Subcutaneous abdominal adipose tissue (tissue), 5 donors: ENCODE measurements around the gene VAC14.

Experiments
- H3K27ac ChIP-seq: one replicate; pipeline ENCODE4 v1.7.0; 2013; ENCODE audit warnings: low read depth, mild to moderate bottlenecking, inconsistent platforms, low read length, moderate library complexity
- H3K27me3 ChIP-seq, 5 donors: one replicate each; pipeline ENCODE4 v1.7.0; 2013; ENCODE audit warnings: low read length in 5 of 5, inconsistent platforms in 1 of 5; ENCODE audit not compliant: control insufficient read depth in 5 of 5, insufficient read depth in 4 of 5
- H3K36me3 ChIP-seq, 5 donors: one replicate each; pipeline ENCODE4 v1.7.0; 2013; ENCODE audit warnings: low read length in 5 of 5; ENCODE audit not compliant: control insufficient read depth in 5 of 5, insufficient read depth in 5 of 5
- H3K4me1 ChIP-seq, 5 donors: one replicate each; pipeline ENCODE4 v1.7.0; 2013; ENCODE audit warnings: low read length in 5 of 5, mild to moderate bottlenecking in 3 of 5, moderate library complexity in 1 of 5; ENCODE audit not compliant: control insufficient read depth in 5 of 5, insufficient read depth in 5 of 5
- H3K4me3 ChIP-seq, 5 donors: one replicate each; pipeline ENCODE4 v1.7.0; 2013; ENCODE audit warnings: low read length in 5 of 5, low read depth in 1 of 5
- H3K9ac ChIP-seq, 5 donors: one replicate each; pipeline ENCODE4 v1.7.0; 2013; ENCODE audit warnings: low read length in 5 of 5, mild to moderate bottlenecking in 4 of 5, moderate library complexity in 3 of 5
- H3K9me3 ChIP-seq, 5 donors: one replicate each; pipeline ENCODE4 v1.7.0; 2013; ENCODE audit warnings: low read length in 5 of 5; ENCODE audit not compliant: control insufficient read depth in 5 of 5
- donor health status: healthy.
- donor health status: healthy.
- donor health status: healthy.
- donor health status: healthy.
- donor health status: healthy.

VAC14 gene

GRCh38 chr16:70767377-70768202, 33.4 kb downstream of the VAC14 start:
- Histone ChIP-seq H3K9me3 (no peaks in the 10 kb centered on the region), H3K4me3 (no peak overlapping the region), H3K27me3 (no peaks in the 10 kb centered on the region), H3K4me1 (peaks cover 0 to 13% (median 4%) of the 10 kb centered on the region in 5 donors), H3K36me3 (peaks cover 4 to 68% (median 34%) of the 10 kb centered on the region in 5 donors), H3K9ac (no peak overlapping the region), H3K27ac (no peak overlapping the region)

- H3K36me3 ChIP-seq, result peaks cover 0 to 67% (median 34%) of the 10 kb centered on the region in 5 donors
- H3K27ac ChIP-seq, result no peak overlapping the region
- H3K9ac ChIP-seq, result no peak overlapping the region
These were observed 34.3 kb downstream of the VAC14 start for GRCh38 chr16:70766658-70767057.

GRCh38 chr16:70766176-70766575, 34.8 kb downstream of the VAC14 start:
- no peak overlapping the region for H3K9ac ChIP-seq

More at GRCh38 chr16:70766658-70767057, 34.3 kb downstream of the VAC14 start:
- H3K4me3 ChIP-seq, result no peak overlapping the region
- H3K4me1 ChIP-seq, result peaks cover 0 to 13% (median 4%) of the 10 kb centered on the region in 5 donors
- no peaks in the 10 kb centered on the region for H3K27me3 ChIP-seq
- no peaks in the 10 kb centered on the region for H3K9me3 ChIP-seq

GRCh38 chr16:70765491-70765890, 35.5 kb downstream of the VAC14 start:
- peaks cover 0 to 8% (median 4%) of the 10 kb centered on the region in 5 donors for H3K4me1 ChIP-seq
- no peak overlapping the region for H3K9ac ChIP-seq
- H3K9me3 ChIP-seq, result no peaks in the 10 kb centered on the region
- H3K36me3 ChIP-seq, result peaks cover 0 to 74% (median 44%) of the 10 kb centered on the region in 5 donors
- no peak overlapping the region for H3K4me3 ChIP-seq
- H3K27ac ChIP-seq, result no peak overlapping the region
- no peaks in the 10 kb centered on the region for H3K27me3 ChIP-seq

More at GRCh38 chr16:70766176-70766575, 34.8 kb downstream of the VAC14 start:
- Histone ChIP-seq H3K9me3 (no peaks in the 10 kb centered on the region), H3K27me3 (no peaks in the 10 kb centered on the region), H3K4me3 (no peak overlapping the region), H3K27ac (no peak overlapping the region), H3K4me1 (peaks cover 0 to 12% (median 4%) of the 10 kb centered on the region in 5 donors), H3K36me3 (peaks cover 0 to 69% (median 37%) of the 10 kb centered on the region in 5 donors)

- peaks cover 0 to 74% (median 51%) of the 10 kb centered on the region in 5 donors for H3K36me3 ChIP-seq
These were observed 36.3 kb downstream of the VAC14 start for GRCh38 chr16:70764632-70765031.

GRCh38 chr16:70760221-70760620, 40.7 kb downstream of the VAC14 start:
- no peak overlapping the region for H3K27ac ChIP-seq
- no peaks in the 10 kb centered on the region for H3K27me3 ChIP-seq
- no peak overlapping the region for H3K9ac ChIP-seq
- H3K4me3 ChIP-seq, result no peak overlapping the region
- no peaks in the 10 kb centered on the region for H3K4me1 ChIP-seq
- H3K9me3 ChIP-seq, result no peaks in the 10 kb centered on the region
- peaks cover 0 to 87% (median 69%) of the 10 kb centered on the region in 5 donors for H3K36me3 ChIP-seq

More at GRCh38 chr16:70764632-70765031, 36.3 kb downstream of the VAC14 start:
- Histone ChIP-seq H3K27ac (no peak overlapping the region), H3K9ac (no peak overlapping the region), H3K4me3 (no peak overlapping the region), H3K27me3 (no peaks in the 10 kb centered on the region), H3K9me3 (no peaks in the 10 kb centered on the region), H3K4me1 (peaks cover 0 to 8% (median 4%) of the 10 kb centered on the region in 5 donors)

- Histone ChIP-seq H3K4me3 (no peak overlapping the region), H3K36me3 (peaks cover 0 to 85% (median 63%) of the 10 kb centered on the region in 5 donors), H3K9ac (no peak overlapping the region), H3K4me1 (no peaks in the 10 kb centered on the region), H3K27ac (no peak overlapping the region), H3K27me3 (no peaks in the 10 kb centered on the region), H3K9me3 (no peaks in the 10 kb centered on the region)
These were observed 41.3 kb downstream of the VAC14 start for GRCh38 chr16:70759666-70760065.

- H3K27me3 ChIP-seq, result no peaks in the 10 kb centered on the region
- H3K36me3 ChIP-seq, result peaks cover 0 to 79% (median 62%) of the 10 kb centered on the region in 5 donors
- H3K4me1 ChIP-seq, result peaks cover 0 to 5% (median 3%) of the 10 kb centered on the region in 5 donors
- H3K9ac ChIP-seq, result no peak overlapping the region
- H3K27ac ChIP-seq, result no peak overlapping the region
- H3K9me3 ChIP-seq, result no peaks in the 10 kb centered on the region
- no peak overlapping the region for H3K4me3 ChIP-seq
These were observed 42.2 kb downstream of the VAC14 start for GRCh38 chr16:70758786-70759185.

- Histone ChIP-seq H3K4me1 (peaks cover 2 to 17% (median 16%) of the 10 kb centered on the region in 5 donors), H3K27ac (no peak overlapping the region), H3K4me3 (no peak overlapping the region), H3K9me3 (no peaks in the 10 kb centered on the region), H3K27me3 (no peaks in the 10 kb centered on the region), H3K36me3 (peaks cover 0 to 66% (median 54%) of the 10 kb centered on the region in 5 donors), H3K9ac (no peak overlapping the region)
These were observed 43.8 kb downstream of the VAC14 start for GRCh38 chr16:70757183-70757582.

GRCh38 chr16:70756071-70756470, 44.9 kb downstream of the VAC14 start:
- Histone ChIP-seq H3K36me3 (peaks cover 0 to 56% (median 44%) of the 10 kb centered on the region in 5 donors), H3K9me3 (no peaks in the 10 kb centered on the region), H3K27ac (no peak overlapping the region), H3K27me3 (no peaks in the 10 kb centered on the region), H3K4me3 (no peak overlapping the region), H3K9ac (no peak overlapping the region), H3K4me1 (peaks cover 9 to 28% (median 27%) of the 10 kb centered on the region in 5 donors)
